ENCODE measurements around the gene PDIA4. TPM values are rescaled to one million over a fixed set of nuclear protein-coding genes. Genes with fewer than 3 reads are reported as not detected.

The PDIA4 gene
- total RNA-seq (ENCODE audit: unreplicated experiment): 266 TPM
- long read RNA-seq, transcript PDIA4-201 (10 exons, 2,903 nt): major isoform, 306 of 345 reads
- long read RNA-seq, partial matches to known transcripts: 7 of 345 reads
- long read RNA-seq, other reads (novel, unspliced or antisense): 32 of 345 reads

DNA sequence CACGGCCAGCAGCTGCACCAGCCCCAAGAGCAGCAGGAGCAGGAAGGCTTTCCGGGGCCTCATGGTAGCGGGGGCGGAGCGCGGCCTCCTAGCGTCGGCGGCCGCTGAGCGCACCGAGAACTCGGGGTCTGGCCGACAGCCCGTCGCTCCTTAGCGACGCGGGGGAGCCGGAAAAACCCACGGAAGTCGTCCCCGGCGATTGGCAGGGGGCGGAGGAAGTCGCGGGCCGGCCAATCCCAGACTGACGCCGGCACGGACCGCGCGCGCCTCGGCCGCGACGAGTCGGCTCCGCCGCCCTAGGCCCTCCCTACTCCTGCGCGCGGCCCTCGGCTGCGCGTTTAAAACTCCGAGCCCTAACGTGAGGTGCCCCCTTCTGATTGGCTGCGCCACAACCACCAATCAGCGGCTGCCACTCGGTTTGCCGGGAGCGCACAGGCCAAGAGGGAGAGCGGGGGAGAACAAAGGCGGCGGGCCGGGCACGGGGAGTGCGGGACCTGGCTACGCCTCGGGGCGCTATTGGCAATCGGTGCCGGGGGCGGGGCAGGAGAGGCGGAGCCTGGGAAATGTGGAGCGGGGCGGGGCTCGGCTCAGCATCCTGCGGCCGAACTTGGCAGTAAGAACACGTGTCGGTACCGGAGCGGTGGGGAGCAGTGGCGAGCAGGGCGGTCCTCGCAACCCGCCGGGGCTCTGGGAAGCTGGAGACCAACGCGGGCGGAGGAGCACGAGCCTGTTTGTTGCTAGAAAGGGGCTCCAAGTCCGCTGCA is at the start of gene PDIA4:
PDIA4 (minus strand) TSS at position 160 of the 764 bp plus-strand sequence; CDS start at position 63, 97 bp downstream.
- Mint-ChIP-seq H3K36me3 (ENCODE audit: low read depth, unreplicated experiment) (peaks cover 8% of the 10 kb centered on the region), H3K4me3 (ENCODE audit: unreplicated experiment) (peak within 1 kb of the TSS; percentile 97), H3K9me3 (ENCODE audit: unreplicated experiment) (no peaks in the 10 kb centered on the region), H3K27ac (ENCODE audit: unreplicated experiment) (peak within 1 kb of the TSS; percentile 90), H3K4me1 (ENCODE audit: unreplicated experiment) (peaks cover 34% of the 10 kb centered on the region), H3K27me3 (ENCODE audit: unreplicated experiment) (peaks cover 12% of the 10 kb centered on the region)
- DNase-seq (ENCODE audit: low spot score): peak; percentile 99
- TF ChIP-seq, protein P1, sequence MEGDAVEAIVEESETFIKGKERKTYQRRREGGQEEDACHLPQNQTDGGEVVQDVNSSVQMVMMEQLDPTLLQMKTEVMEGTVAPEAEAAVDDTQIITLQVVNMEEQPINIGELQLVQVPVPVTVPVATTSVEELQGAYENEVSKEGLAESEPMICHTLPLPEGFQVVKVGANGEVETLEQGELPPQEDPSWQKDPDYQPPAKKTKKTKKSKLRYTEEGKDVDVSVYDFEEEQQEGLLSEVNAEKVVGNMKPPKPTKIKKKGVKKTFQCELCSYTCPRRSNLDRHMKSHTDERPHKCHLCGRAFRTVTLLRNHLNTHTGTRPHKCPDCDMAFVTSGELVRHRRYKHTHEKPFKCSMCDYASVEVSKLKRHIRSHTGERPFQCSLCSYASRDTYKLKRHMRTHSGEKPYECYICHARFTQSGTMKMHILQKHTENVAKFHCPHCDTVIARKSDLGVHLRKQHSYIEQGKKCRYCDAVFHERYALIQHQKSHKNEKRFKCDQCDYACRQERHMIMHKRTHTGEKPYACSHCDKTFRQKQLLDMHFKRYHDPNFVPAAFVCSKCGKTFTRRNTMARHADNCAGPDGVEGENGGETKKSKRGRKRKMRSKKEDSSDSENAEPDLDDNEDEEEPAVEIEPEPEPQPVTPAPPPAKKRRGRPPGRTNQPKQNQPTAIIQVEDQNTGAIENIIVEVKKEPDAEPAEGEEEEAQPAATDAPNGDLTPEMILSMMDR (IDR thresholded peaks at IDR 0.05; ENCODE audit: unreplicated experiment): no peak

GRCh38 chr7:149077594-149077993 is 49.3 kb upstream of the PDIA4 start:
- DNase-seq (ENCODE audit: low spot score): no peak
- Mint-ChIP-seq H3K4me1 (ENCODE audit: unreplicated experiment) (peaks cover 14% of the 10 kb centered on the region), H3K9me3 (ENCODE audit: unreplicated experiment) (no peaks in the 10 kb centered on the region), H3K27ac (ENCODE audit: unreplicated experiment) (no peak overlapping the region), H3K27me3 (ENCODE audit: unreplicated experiment) (no peaks in the 10 kb centered on the region), H3K36me3 (ENCODE audit: low read depth, unreplicated experiment) (peaks cover 19% of the 10 kb centered on the region), H3K4me3 (ENCODE audit: unreplicated experiment) (no peak overlapping the region)
- TF ChIP-seq, protein P1 (IDR thresholded peaks at IDR 0.05; ENCODE audit: unreplicated experiment): no peak

DNA sequence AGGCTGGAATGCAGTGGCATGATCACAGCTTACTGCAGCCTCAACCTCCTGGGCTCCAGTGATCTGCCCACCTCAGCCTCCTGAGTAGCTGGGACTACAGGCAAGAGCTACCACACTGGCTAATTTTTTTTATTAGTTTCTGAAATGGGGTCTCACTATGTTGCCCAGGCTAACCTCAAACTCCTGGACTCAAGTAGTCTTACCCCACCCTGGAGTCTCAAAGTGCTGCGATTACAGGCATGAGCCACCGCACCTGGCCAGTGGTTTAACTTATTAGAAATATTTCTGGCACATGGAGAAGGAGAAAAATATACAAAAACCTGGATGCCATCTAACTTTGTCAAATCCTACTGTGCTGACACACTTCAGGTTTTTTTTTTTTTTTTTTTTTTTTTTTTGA is 47.0 kb upstream of the PDIA4 start:
- peaks cover 20% of the 10 kb centered on the region for H3K4me1 Mint-ChIP-seq (ENCODE audit: unreplicated experiment)
- DNase-seq (ENCODE audit: low spot score): no peak
- H3K4me3 Mint-ChIP-seq (ENCODE audit: unreplicated experiment): no peak overlapping the region
- no peak overlapping the region for H3K27ac Mint-ChIP-seq (ENCODE audit: unreplicated experiment)
- TF ChIP-seq, protein P1 (IDR thresholded peaks at IDR 0.05; ENCODE audit: unreplicated experiment): no peak
- H3K9me3 Mint-ChIP-seq (ENCODE audit: unreplicated experiment): no peaks in the 10 kb centered on the region
- H3K36me3 Mint-ChIP-seq (ENCODE audit: low read depth, unreplicated experiment): peaks cover 28% of the 10 kb centered on the region
- no peaks in the 10 kb centered on the region for H3K27me3 Mint-ChIP-seq (ENCODE audit: unreplicated experiment)

- no peaks in the 10 kb centered on the region for H3K9me3 Mint-ChIP-seq (ENCODE audit: unreplicated experiment)
- TF ChIP-seq, protein P1 (IDR thresholded peaks at IDR 0.05; ENCODE audit: unreplicated experiment): no peak
- H3K4me3 Mint-ChIP-seq (ENCODE audit: unreplicated experiment): peak overlapping the region; percentile 47
- no peak for DNase-seq (ENCODE audit: low spot score)
- peak overlapping the region; percentile 36 for H3K27ac Mint-ChIP-seq (ENCODE audit: unreplicated experiment)
- H3K36me3 Mint-ChIP-seq (ENCODE audit: low read depth, unreplicated experiment): peaks cover 30% of the 10 kb centered on the region
- no peaks in the 10 kb centered on the region for H3K27me3 Mint-ChIP-seq (ENCODE audit: unreplicated experiment)
- peaks cover 20% of the 10 kb centered on the region for H3K4me1 Mint-ChIP-seq (ENCODE audit: unreplicated experiment)
Observed at GRCh38 chr7:149074116-149074885, 46.0 kb upstream of the PDIA4 start.
